ENCODE measurements around the gene CDK1.

DNA sequence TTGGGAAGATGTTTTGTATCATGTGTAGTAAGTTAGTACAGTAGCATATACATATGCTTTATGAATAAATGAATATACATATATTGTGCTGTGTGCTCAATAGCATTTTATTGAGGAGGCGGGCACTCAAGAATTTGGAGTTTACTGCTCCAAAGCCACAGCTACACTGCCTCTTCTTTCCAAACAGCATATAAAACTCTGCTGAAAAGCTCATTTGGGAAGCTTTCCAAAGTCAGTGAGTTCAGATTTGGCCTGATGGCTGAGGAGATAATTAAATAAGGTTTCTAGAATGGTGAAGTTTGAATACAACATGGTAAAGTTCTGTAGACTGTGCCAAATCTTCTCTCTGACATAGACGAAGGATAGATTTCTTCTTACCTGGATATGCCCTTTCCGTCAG, 29.8 kb downstream of the CDK1 start:
- TF ChIP-seq, protein P1, sequence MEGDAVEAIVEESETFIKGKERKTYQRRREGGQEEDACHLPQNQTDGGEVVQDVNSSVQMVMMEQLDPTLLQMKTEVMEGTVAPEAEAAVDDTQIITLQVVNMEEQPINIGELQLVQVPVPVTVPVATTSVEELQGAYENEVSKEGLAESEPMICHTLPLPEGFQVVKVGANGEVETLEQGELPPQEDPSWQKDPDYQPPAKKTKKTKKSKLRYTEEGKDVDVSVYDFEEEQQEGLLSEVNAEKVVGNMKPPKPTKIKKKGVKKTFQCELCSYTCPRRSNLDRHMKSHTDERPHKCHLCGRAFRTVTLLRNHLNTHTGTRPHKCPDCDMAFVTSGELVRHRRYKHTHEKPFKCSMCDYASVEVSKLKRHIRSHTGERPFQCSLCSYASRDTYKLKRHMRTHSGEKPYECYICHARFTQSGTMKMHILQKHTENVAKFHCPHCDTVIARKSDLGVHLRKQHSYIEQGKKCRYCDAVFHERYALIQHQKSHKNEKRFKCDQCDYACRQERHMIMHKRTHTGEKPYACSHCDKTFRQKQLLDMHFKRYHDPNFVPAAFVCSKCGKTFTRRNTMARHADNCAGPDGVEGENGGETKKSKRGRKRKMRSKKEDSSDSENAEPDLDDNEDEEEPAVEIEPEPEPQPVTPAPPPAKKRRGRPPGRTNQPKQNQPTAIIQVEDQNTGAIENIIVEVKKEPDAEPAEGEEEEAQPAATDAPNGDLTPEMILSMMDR (IDR thresholded peaks at IDR 0.05; ENCODE audit: insufficient read depth, low read length, poor library complexity, severe bottlenecking), result no peak
- no peak for TF ChIP-seq EZH2phosphoT487 (conservative IDR thresholded peaks at IDR 0.05; ENCODE audit: low read length)

All from SU-DHL-6 (cell line).